Ascending aorta (tissue), 2 donors: Measurements from ENCODE around the gene CCDC185. TPM values are rescaled to one million over a fixed set of nuclear protein-coding genes. Genes with fewer than 3 reads are reported as not detected.
A peak's percentile ranks its signal among the peaks of the same experiment; 100 is the strongest.

Source experiments
- DNase-seq, 2 donors: peaks; one replicate each; pipeline ENCODE4 v3.0.0-alpha.2; 2019; ENCODE audit warnings: low spot score in 2 of 2
- H3K27ac ChIP-seq, 2 donors: fragments of 200-600 bp; sonication (generic); one replicate each; pipeline ENCODE4 v1.5.1; 2016 to 2017; ENCODE audit warnings: mild to moderate bottlenecking in 1 of 2
- H3K27me3 ChIP-seq: fragments of 200-600 bp; sonication (generic); one replicate; pipeline ENCODE4 v1.5.1; 2017
- H3K36me3 ChIP-seq, 2 donors: fragments of 200-600 bp; sonication (generic); one replicate each; pipeline ENCODE4 v1.5.1; 2016
- H3K4me1 ChIP-seq, 2 donors: fragments of 200-600 bp; sonication (generic); one replicate each; pipeline ENCODE4 v1.5.1; 2016 to 2017; ENCODE audit warnings: mild to moderate bottlenecking in 1 of 2
- H3K4me3 ChIP-seq, 2 donors: fragments of 200-600 bp; sonication (generic); one replicate each; pipeline ENCODE4 v1.5.1; 2016 to 2017; ENCODE audit warnings: mild to moderate bottlenecking in 1 of 2
- H3K9me3 ChIP-seq, 2 donors: fragments of 200-600 bp; sonication (generic); one replicate each; pipeline ENCODE4 v1.5.1; 2016
- CTCF ChIP-seq, 3 experiments: fragments of 200-600 bp in 2 of 3; fragments of 450-650 bp in 1 of 3; sonication (generic) in 2 of 3; IDR thresholded peaks; one replicate each; pipeline ENCODE4 v1.5.1; 2016 to 2019; ENCODE audit warnings: antibody characterized with exemption in 3 of 3, mild to moderate bottlenecking in 1 of 3, moderate library complexity in 1 of 3
- intact Hi-C: fragments of 100-400 bp; cut with DNase I; formaldehyde crosslinking; loops from one replicate; pipeline ENCODE4 v1.15.1; 2023
- total RNA-seq: library from RNA; depleted of rRNA; stranded (reverse); fragments of >200 nt; gene quantifications from one replicate; pipeline ENCODE4 v1.1.0, GENCODE V29; 2016

The CCDC185 gene
- total RNA-seq, 1 donor from 2014 or later: not detected

GRCh38 chr1:223422911-223423310 is 29.7 kb downstream of the CCDC185 start:
- Histone ChIP-seq H3K4me3 (no peak overlapping the region), H3K27me3 (no peaks in the 10 kb centered on the region), H3K27ac (no peak overlapping the region), H3K36me3 (no peaks in the 10 kb centered on the region), H3K9me3 (no peaks in the 10 kb centered on the region), H3K4me1 (peaks cover 8 to 19% of the 10 kb centered on the region in 2 donors)
- intact Hi-C loops: no loop called here
- DNase-seq: no peak
- no peak for TF ChIP-seq CTCF (IDR thresholded peaks at IDR 0.05)

GRCh38 chr1:223423641-223424233 is 30.5 kb downstream of the CCDC185 start:
- H3K36me3 ChIP-seq: no peaks in the 10 kb centered on the region
- no peak for TF ChIP-seq CTCF (IDR thresholded peaks at IDR 0.05)
- no peak for DNase-seq
- H3K4me3 ChIP-seq: no peak overlapping the region
- H3K27me3 ChIP-seq: no peaks in the 10 kb centered on the region
- peak overlapping the region in 1 of 2 donors; percentile 61 for H3K27ac ChIP-seq
- H3K4me1 ChIP-seq: peaks cover 8 to 20% of the 10 kb centered on the region in 2 donors
- intact Hi-C loops: no loop called here
- no peaks in the 10 kb centered on the region for H3K9me3 ChIP-seq

- peak overlapping the region; percentile 58 to 61 for H3K27ac ChIP-seq
- no peak overlapping the region for H3K4me3 ChIP-seq
- intact Hi-C loops: loop anchor here (5.0 kb wide), 1 partner anchor 63 kb away; the partner anchor contains the start of gene SUSD4
- no peak for TF ChIP-seq CTCF (IDR thresholded peaks at IDR 0.05)
- peaks cover 13 to 33% of the 10 kb centered on the region in 2 donors for H3K4me1 ChIP-seq
- H3K27me3 ChIP-seq: no peaks in the 10 kb centered on the region
- no peaks in the 10 kb centered on the region for H3K36me3 ChIP-seq
- H3K9me3 ChIP-seq: no peaks in the 10 kb centered on the region
- no peak for DNase-seq
Observed at GRCh38 chr1:223425550-223425949, 32.3 kb downstream of the CCDC185 start.

- H3K27me3 ChIP-seq: no peaks in the 10 kb centered on the region
- TF ChIP-seq CTCF (IDR thresholded peaks at IDR 0.05): no peak
- peaks cover 15 to 39% of the 10 kb centered on the region in 2 donors for H3K4me1 ChIP-seq
Observed at GRCh38 chr1:223426936-223427335, 33.7 kb downstream of the CCDC185 start.

GRCh38 chr1:223429313-223429731 is 36.1 kb downstream of the CCDC185 start:
- Histone ChIP-seq H3K36me3 (no peaks in the 10 kb centered on the region), H3K27me3 (no peaks in the 10 kb centered on the region), H3K4me1 (peaks cover 15 to 36% of the 10 kb centered on the region in 2 donors), H3K9me3 (no peaks in the 10 kb centered on the region), H3K27ac (peak overlapping the region; percentile 60 to 75), H3K4me3 (no peak overlapping the region)
- peak; percentile 23 to 84 for DNase-seq
- peak in 1 of 3 experiments; percentile 5 for TF ChIP-seq CTCF (IDR thresholded peaks at IDR 0.05)
- intact Hi-C loops: loop anchor here (5.0 kb wide), 1 partner anchor 67 kb away; the partner anchor contains the start of gene SUSD4

More at GRCh38 chr1:223426936-223427335, 33.7 kb downstream of the CCDC185 start:
- Histone ChIP-seq H3K36me3 (no peaks in the 10 kb centered on the region), H3K4me3 (no peak overlapping the region), H3K9me3 (no peaks in the 10 kb centered on the region), H3K27ac (no peak overlapping the region)
- DNase-seq: no peak
- intact Hi-C loops: loop anchor here (5.0 kb wide), 1 partner anchor 65 kb away; the partner anchor contains the start of gene SUSD4
